H1 (cell line): ENCODE measurements around the gene CEBPE. TPM values are rescaled to one million over a fixed set of nuclear protein-coding genes. Genes with fewer than 3 reads are reported as not detected.

ENCODE experiments used
- CTBP2 ChIP-seq: IDR thresholded peaks from 2 replicates; pipeline ENCODE4 v1.7.0; 2011; ENCODE audit warnings: borderline replicate concordance, mild to moderate bottlenecking, moderate library complexity, mixed read lengths, low read length; ENCODE audit not compliant: insufficient read depth, insufficient read length
- HDAC2 ChIP-seq, 2 experiments: fragments of 300-600 bp in 1 of 2; sonication (generic) in 1 of 2; IDR thresholded peaks; 2 replicates each; pipeline ENCODE4 v1.6.1; 2011 to 2012; ENCODE audit warnings: low read depth in 2 of 2, low read length in 2 of 2, mild to moderate bottlenecking in 2 of 2, moderate library complexity in 2 of 2, borderline replicate concordance in 1 of 2, inconsistent platforms in 1 of 2
- KDM4A ChIP-seq: IDR thresholded peaks from one replicate; pipeline ENCODE4 v1.7.1; 2012; ENCODE audit warnings: low read depth, mild to moderate bottlenecking, moderate library complexity, low read length, inconsistent platforms; ENCODE audit not compliant: severe bottlenecking
- RBBP5 ChIP-seq: IDR thresholded peaks from 2 replicates; pipeline ENCODE4 v1.7.1; 2012; ENCODE audit warnings: low read depth, mild to moderate bottlenecking, inconsistent platforms, low read length, moderate library complexity, borderline replicate concordance
- TBP ChIP-seq: IDR thresholded peaks from 2 replicates; pipeline ENCODE4 v1.6.1; 2011; ENCODE audit warnings: low read depth, low read length, improper control_type of control experiment
- polyA plus RNA-seq, 7 experiments: library from polyadenylated mRNA; depleted of rRNA in 3 of 7; stranded (reverse) in 5 of 7; unstranded in 2 of 7; fragments of >200 nt in 5 of 7; fragments of 200-250 nt in 2 of 7; gene quantifications; 1 replicate in 5 of 7; 2 replicates in 1 of 7; 4 replicates in 1 of 7; pipeline versions ENCODE4 v1.2.1 to v1.2.3, GENCODE V29; 2011 to 2013; ENCODE audit warnings: missing spikeins in 2 of 7, mixed read lengths in 2 of 7
- total RNA-seq: library from RNA; stranded (reverse); fragmentation: NEBNext Ultra II Directional; extraction: Animal tissue kit (Norgen Biotek cat#: 25700); gene quantifications from 2 replicates; pipeline ENCODE4 v1.2.1, GENCODE V29; 2021
- TF ChIP-seq, protein P1 (sequence below): fragments of 300-600 bp; sonication (generic); IDR thresholded peaks from 2 replicates; pipeline ENCODE4 v1.7.1; 2012; ENCODE audit warnings: low read length, moderate library complexity, mild to moderate bottlenecking, inconsistent platforms; ENCODE audit not compliant: insufficient replicate concordance
- TF ChIP-seq, protein P2 (sequence below): IDR thresholded peaks from 2 replicates; pipeline ENCODE4 v1.6.1; 2012; ENCODE audit warnings: inconsistent platforms
- TF ChIP-seq, protein P3 (sequence below): IDR thresholded peaks from 2 replicates; pipeline ENCODE4 v1.6.1; 2012; ENCODE audit warnings: low read length, inconsistent platforms

Gene CEBPE
- total and polyA plus RNA-seq, 2 of the 8 experiments (the other 6 are each of a cell fraction or from before 2014, with no cell fraction given): 0.05 TPM; not detected in 1

DNA sequence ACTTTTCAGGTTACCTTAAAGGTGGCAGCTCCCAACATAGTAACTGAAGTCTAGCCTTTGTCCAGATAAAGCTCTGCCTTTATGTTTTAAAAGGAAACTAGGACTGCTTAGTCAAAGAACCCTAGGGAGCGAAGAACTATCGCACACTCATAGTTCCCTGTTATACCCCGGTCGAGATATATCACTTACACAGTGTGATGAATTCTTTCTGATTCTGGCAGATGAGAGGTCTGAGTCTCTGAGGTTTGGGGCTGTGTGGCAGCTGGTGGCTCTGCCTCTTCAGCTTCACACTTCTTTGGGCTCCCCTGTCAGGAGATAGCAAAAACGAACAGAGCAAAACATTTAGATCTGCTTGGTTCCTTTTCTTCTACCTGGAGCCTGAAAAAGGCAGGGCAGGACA, 41.1 kb downstream of the CEBPE start (continued):
- TF ChIP-seq, protein P1, sequence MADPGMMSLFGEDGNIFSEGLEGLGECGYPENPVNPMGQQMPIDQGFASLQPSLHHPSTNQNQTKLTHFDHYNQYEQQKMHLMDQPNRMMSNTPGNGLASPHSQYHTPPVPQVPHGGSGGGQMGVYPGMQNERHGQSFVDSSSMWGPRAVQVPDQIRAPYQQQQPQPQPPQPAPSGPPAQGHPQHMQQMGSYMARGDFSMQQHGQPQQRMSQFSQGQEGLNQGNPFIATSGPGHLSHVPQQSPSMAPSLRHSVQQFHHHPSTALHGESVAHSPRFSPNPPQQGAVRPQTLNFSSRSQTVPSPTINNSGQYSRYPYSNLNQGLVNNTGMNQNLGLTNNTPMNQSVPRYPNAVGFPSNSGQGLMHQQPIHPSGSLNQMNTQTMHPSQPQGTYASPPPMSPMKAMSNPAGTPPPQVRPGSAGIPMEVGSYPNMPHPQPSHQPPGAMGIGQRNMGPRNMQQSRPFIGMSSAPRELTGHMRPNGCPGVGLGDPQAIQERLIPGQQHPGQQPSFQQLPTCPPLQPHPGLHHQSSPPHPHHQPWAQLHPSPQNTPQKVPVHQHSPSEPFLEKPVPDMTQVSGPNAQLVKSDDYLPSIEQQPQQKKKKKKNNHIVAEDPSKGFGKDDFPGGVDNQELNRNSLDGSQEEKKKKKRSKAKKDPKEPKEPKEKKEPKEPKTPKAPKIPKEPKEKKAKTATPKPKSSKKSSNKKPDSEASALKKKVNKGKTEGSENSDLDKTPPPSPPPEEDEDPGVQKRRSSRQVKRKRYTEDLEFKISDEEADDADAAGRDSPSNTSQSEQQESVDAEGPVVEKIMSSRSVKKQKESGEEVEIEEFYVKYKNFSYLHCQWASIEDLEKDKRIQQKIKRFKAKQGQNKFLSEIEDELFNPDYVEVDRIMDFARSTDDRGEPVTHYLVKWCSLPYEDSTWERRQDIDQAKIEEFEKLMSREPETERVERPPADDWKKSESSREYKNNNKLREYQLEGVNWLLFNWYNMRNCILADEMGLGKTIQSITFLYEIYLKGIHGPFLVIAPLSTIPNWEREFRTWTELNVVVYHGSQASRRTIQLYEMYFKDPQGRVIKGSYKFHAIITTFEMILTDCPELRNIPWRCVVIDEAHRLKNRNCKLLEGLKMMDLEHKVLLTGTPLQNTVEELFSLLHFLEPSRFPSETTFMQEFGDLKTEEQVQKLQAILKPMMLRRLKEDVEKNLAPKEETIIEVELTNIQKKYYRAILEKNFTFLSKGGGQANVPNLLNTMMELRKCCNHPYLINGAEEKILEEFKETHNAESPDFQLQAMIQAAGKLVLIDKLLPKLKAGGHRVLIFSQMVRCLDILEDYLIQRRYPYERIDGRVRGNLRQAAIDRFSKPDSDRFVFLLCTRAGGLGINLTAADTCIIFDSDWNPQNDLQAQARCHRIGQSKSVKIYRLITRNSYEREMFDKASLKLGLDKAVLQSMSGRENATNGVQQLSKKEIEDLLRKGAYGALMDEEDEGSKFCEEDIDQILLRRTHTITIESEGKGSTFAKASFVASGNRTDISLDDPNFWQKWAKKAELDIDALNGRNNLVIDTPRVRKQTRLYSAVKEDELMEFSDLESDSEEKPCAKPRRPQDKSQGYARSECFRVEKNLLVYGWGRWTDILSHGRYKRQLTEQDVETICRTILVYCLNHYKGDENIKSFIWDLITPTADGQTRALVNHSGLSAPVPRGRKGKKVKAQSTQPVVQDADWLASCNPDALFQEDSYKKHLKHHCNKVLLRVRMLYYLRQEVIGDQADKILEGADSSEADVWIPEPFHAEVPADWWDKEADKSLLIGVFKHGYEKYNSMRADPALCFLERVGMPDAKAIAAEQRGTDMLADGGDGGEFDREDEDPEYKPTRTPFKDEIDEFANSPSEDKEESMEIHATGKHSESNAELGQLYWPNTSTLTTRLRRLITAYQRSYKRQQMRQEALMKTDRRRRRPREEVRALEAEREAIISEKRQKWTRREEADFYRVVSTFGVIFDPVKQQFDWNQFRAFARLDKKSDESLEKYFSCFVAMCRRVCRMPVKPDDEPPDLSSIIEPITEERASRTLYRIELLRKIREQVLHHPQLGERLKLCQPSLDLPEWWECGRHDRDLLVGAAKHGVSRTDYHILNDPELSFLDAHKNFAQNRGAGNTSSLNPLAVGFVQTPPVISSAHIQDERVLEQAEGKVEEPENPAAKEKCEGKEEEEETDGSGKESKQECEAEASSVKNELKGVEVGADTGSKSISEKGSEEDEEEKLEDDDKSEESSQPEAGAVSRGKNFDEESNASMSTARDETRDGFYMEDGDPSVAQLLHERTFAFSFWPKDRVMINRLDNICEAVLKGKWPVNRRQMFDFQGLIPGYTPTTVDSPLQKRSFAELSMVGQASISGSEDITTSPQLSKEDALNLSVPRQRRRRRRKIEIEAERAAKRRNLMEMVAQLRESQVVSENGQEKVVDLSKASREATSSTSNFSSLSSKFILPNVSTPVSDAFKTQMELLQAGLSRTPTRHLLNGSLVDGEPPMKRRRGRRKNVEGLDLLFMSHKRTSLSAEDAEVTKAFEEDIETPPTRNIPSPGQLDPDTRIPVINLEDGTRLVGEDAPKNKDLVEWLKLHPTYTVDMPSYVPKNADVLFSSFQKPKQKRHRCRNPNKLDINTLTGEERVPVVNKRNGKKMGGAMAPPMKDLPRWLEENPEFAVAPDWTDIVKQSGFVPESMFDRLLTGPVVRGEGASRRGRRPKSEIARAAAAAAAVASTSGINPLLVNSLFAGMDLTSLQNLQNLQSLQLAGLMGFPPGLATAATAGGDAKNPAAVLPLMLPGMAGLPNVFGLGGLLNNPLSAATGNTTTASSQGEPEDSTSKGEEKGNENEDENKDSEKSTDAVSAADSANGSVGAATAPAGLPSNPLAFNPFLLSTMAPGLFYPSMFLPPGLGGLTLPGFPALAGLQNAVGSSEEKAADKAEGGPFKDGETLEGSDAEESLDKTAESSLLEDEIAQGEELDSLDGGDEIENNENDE: no peak
- TF ChIP-seq KDM4A (no peak), TBP (no peak), HDAC2 (IDR thresholded peaks at IDR 0.05; ENCODE audit: borderline replicate concordance in 1 of 2, low read depth in 2 of 2, low read length in 2 of 2) (no peak), CTBP2 (no peak), RBBP5 (no peak)
- TF ChIP-seq, protein P2, sequence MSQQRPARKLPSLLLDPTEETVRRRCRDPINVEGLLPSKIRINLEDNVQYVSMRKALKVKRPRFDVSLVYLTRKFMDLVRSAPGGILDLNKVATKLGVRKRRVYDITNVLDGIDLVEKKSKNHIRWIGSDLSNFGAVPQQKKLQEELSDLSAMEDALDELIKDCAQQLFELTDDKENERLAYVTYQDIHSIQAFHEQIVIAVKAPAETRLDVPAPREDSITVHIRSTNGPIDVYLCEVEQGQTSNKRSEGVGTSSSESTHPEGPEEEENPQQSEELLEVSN: no peak
- TF ChIP-seq, protein P3, sequence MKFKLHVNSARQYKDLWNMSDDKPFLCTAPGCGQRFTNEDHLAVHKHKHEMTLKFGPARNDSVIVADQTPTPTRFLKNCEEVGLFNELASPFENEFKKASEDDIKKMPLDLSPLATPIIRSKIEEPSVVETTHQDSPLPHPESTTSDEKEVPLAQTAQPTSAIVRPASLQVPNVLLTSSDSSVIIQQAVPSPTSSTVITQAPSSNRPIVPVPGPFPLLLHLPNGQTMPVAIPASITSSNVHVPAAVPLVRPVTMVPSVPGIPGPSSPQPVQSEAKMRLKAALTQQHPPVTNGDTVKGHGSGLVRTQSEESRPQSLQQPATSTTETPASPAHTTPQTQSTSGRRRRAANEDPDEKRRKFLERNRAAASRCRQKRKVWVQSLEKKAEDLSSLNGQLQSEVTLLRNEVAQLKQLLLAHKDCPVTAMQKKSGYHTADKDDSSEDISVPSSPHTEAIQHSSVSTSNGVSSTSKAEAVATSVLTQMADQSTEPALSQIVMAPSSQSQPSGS: no peak
